ENCODE measurements around the gene HS3ST3A1. TPM values are rescaled to one million over a fixed set of nuclear protein-coding genes. Genes with fewer than 3 reads are reported as not detected.

The HS3ST3A1 gene
- total and polyA plus RNA-seq, 7 donors, result 1.5 to 3.7 (median 2.5) TPM; not detected in 2

- no peaks in the 10 kb centered on the region for H3K4me1 ChIP-seq
- intact Hi-C loops (cut with DNase I), result no loop called here
- no peak for DNase-seq
- no peaks in the 10 kb centered on the region for H3K27me3 ChIP-seq
- no peak overlapping the region for H3K4me3 ChIP-seq
- H3K36me3 ChIP-seq, result no peaks in the 10 kb centered on the region
- TF ChIP-seq CTCF (IDR thresholded peaks at IDR 0.05), result no peak
- TF ChIP-seq POLR2A (IDR thresholded peaks at IDR 0.05), result no peak
- no peak for TF ChIP-seq POLR2AphosphoS5 (IDR thresholded peaks at IDR 0.05)
- no peak for TF ChIP-seq EP300 (IDR thresholded peaks at IDR 0.05)
- WGBS, 2 donors, result 41 to 66% methylated on average over 2 of the region's 2 CpGs
- H3K27ac ChIP-seq, result no peak overlapping the region
- H3K9me3 ChIP-seq, result no peaks in the 10 kb centered on the region
Observed at GRCh38 chr17:13646411-13646810, 44.7 kb upstream of the HS3ST3A1 start.

DNA sequence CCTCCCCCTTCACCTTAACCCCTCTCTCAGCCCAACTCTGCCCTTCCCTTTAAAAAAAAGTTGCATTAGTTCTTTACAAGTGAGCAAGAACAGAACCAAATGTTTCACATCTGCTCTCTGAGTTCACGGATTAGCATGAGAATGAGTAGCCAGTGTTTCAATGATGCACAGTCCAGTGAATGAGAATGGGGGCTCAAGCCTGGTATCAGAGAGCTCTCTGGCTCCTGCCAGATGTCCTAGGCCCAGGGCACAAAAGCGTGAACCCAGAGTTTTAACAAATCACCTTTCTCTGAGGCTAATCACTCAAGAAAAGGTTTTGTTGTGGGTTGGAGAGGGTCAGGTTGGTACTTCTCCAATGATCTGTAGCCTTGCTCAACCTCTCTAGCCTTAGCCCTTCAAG is 41.5 kb upstream of the HS3ST3A1 start:
- TF ChIP-seq CTCF (IDR thresholded peaks at IDR 0.05) (no peak), POLR2AphosphoS5 (IDR thresholded peaks at IDR 0.05) (no peak), POLR2A (IDR thresholded peaks at IDR 0.05) (no peak), EP300 (IDR thresholded peaks at IDR 0.05) (no peak)
- Histone ChIP-seq H3K4me1 (peaks cover 0 to 6% (median 0%) of the 10 kb centered on the region in 4 donors), H3K4me3 (no peak overlapping the region), H3K9me3 (no peaks in the 10 kb centered on the region), H3K27ac (no peak overlapping the region), H3K27me3 (no peaks in the 10 kb centered on the region), H3K36me3 (no peaks in the 10 kb centered on the region)
- 85 to 93% methylated on average over 2 of the region's 2 CpGs for WGBS, 2 donors
- intact Hi-C loops (cut with DNase I), result no loop called here
- no peak for DNase-seq

GRCh38 chr17:13642188-13642587 is 40.5 kb upstream of the HS3ST3A1 start:
- Histone ChIP-seq H3K4me1 (peaks cover 0 to 6% (median 0%) of the 10 kb centered on the region in 4 donors), H3K36me3 (no peaks in the 10 kb centered on the region), H3K27ac (no peak overlapping the region), H3K27me3 (no peaks in the 10 kb centered on the region), H3K9me3 (no peaks in the 10 kb centered on the region), H3K4me3 (no peak overlapping the region)
- intact Hi-C loops (cut with DNase I), result no loop called here
- DNase-seq, result no peak
- TF ChIP-seq CTCF (IDR thresholded peaks at IDR 0.05) (no peak), POLR2AphosphoS5 (IDR thresholded peaks at IDR 0.05) (no peak), EP300 (IDR thresholded peaks at IDR 0.05) (no peak), POLR2A (IDR thresholded peaks at IDR 0.05) (no peak)
- WGBS, 2 donors, result 38 to 64% methylated on average over 2 of the region's 2 CpGs

GRCh38 chr17:13640551-13640950 is 38.8 kb upstream of the HS3ST3A1 start:
- H3K4me1 ChIP-seq, result peaks cover 0 to 6% (median 0%) of the 10 kb centered on the region in 4 donors
- no peaks in the 10 kb centered on the region for H3K36me3 ChIP-seq
- H3K27me3 ChIP-seq, result no peaks in the 10 kb centered on the region
- TF ChIP-seq POLR2A (IDR thresholded peaks at IDR 0.05), result no peak
- TF ChIP-seq POLR2AphosphoS5 (IDR thresholded peaks at IDR 0.05), result no peak
- no peak for TF ChIP-seq EP300 (IDR thresholded peaks at IDR 0.05)
- TF ChIP-seq CTCF (IDR thresholded peaks at IDR 0.05), result no peak
- no peak overlapping the region for H3K4me3 ChIP-seq
- no peaks in the 10 kb centered on the region for H3K9me3 ChIP-seq
- no peak for DNase-seq
- 56 to 70% methylated on average over 3 of the region's 3 CpGs for WGBS, 2 donors
- H3K27ac ChIP-seq, result no peak overlapping the region
- intact Hi-C loops (cut with DNase I), result no loop called here

GRCh38 chr17:13638855-13639458 is 37.2 kb upstream of the HS3ST3A1 start:
- intact Hi-C loops (cut with DNase I), result no loop called here
- Histone ChIP-seq H3K4me3 (no peak overlapping the region), H3K36me3 (no peaks in the 10 kb centered on the region), H3K9me3 (no peaks in the 10 kb centered on the region), H3K4me1 (peaks cover 0 to 6% (median 0%) of the 10 kb centered on the region in 4 donors), H3K27ac (no peak overlapping the region), H3K27me3 (no peaks in the 10 kb centered on the region)
- DNase-seq, result no peak
- 91 to 95% methylated on average over 1 of the region's 1 CpG for WGBS, 2 donors
- TF ChIP-seq CTCF (IDR thresholded peaks at IDR 0.05) (no peak), POLR2AphosphoS5 (IDR thresholded peaks at IDR 0.05) (no peak), POLR2A (IDR thresholded peaks at IDR 0.05) (no peak), EP300 (IDR thresholded peaks at IDR 0.05) (no peak)

All from sigmoid colon (tissue), 7 donors.